Measurements from ENCODE around the gene RHOU. TPM values are rescaled to one million over a fixed set of nuclear protein-coding genes. Genes with fewer than 3 reads are reported as not detected.
A peak's percentile ranks its signal among the peaks of the same experiment; 100 is the strongest.

RHOU gene
- total RNA-seq, 1 donor from 2014 or later: 6.1 TPM

DNA sequence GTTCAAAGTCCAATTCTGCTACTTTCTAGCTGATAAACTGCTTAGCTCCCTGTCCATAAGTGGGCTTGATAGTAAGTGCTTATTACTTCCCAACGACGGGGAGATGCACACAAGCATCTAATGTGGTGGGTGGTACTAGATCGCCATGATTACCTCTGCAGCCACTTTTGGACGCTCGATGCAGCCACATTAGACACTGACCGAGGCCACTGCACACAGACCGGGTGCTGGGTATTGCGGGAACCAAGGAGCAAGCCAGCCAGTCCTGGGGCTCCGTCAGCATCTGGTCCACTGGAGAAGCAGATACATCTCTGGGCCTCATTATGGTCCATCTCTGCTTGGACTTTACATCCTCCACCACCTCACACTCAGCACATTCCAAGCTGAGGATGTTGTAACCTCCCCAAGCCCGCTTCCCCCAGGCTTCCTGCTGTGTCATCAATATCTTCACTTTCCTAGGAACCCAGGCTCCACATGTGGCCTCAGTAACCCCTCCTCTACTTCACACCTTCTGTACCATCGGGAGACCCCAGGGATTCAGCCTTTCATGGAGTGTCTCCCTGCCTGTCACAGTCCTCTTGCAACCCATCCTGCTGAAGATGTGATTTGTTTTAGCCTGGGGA, 48.2 kb downstream of the RHOU start:
- Histone ChIP-seq H3K4me2 (ENCODE audit: low read length) (no peak overlapping the region), H3K4me1 (ENCODE audit: insufficient read depth, low read length) (peaks cover 5% of the 10 kb centered on the region), H3K9me3 (ENCODE audit: insufficient read depth, low read depth, low read length) (peaks cover 3% of the 10 kb centered on the region), H2AFZ (ENCODE audit: low read depth, low read length) (no peak overlapping the region), H3K79me2 (ENCODE audit: insufficient read depth, low read length) (no peaks in the 10 kb centered on the region), H3K36me3 (ENCODE audit: insufficient read depth, low read length) (no peaks in the 10 kb centered on the region), H3K9ac (ENCODE audit: low read length) (no peak overlapping the region), H3K27me3 (ENCODE audit: insufficient read depth, low read length) (peaks cover 4% of the 10 kb centered on the region), H4K20me1 (ENCODE audit: insufficient read depth, low read length) (no peaks in the 10 kb centered on the region), H3K27ac (ENCODE audit: low read depth, low read length) (no peak overlapping the region), H3K4me3 (ENCODE audit: insufficient read depth, low read depth, low read length) (no peak overlapping the region)
- TF ChIP-seq EZH2 (IDR thresholded peaks at IDR 0.05; ENCODE audit: insufficient read depth, low read length): no peak
- TF ChIP-seq, protein P1, sequence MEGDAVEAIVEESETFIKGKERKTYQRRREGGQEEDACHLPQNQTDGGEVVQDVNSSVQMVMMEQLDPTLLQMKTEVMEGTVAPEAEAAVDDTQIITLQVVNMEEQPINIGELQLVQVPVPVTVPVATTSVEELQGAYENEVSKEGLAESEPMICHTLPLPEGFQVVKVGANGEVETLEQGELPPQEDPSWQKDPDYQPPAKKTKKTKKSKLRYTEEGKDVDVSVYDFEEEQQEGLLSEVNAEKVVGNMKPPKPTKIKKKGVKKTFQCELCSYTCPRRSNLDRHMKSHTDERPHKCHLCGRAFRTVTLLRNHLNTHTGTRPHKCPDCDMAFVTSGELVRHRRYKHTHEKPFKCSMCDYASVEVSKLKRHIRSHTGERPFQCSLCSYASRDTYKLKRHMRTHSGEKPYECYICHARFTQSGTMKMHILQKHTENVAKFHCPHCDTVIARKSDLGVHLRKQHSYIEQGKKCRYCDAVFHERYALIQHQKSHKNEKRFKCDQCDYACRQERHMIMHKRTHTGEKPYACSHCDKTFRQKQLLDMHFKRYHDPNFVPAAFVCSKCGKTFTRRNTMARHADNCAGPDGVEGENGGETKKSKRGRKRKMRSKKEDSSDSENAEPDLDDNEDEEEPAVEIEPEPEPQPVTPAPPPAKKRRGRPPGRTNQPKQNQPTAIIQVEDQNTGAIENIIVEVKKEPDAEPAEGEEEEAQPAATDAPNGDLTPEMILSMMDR (IDR thresholded peaks at IDR 0.05; ENCODE audit: insufficient read depth, low read depth, low read length): no peak
- Mint-ChIP-seq H3K9me3 (ENCODE audit: unreplicated experiment) (peaks cover 10% of the 10 kb centered on the region), H3K4me1 (ENCODE audit: low read depth, unreplicated experiment) (no peaks in the 10 kb centered on the region), H3K36me3 (ENCODE audit: low read depth, unreplicated experiment) (no peaks in the 10 kb centered on the region), H3K4me3 (ENCODE audit: unreplicated experiment) (no peak overlapping the region), H3K27ac (ENCODE audit: unreplicated experiment) (peak overlapping the region; percentile 35), H3K27me3 (ENCODE audit: low read depth, unreplicated experiment) (peaks cover 29% of the 10 kb centered on the region)
- FAIRE-seq: no peak
- no peak for DNase-seq (ENCODE audit: low read depth)

DNA sequence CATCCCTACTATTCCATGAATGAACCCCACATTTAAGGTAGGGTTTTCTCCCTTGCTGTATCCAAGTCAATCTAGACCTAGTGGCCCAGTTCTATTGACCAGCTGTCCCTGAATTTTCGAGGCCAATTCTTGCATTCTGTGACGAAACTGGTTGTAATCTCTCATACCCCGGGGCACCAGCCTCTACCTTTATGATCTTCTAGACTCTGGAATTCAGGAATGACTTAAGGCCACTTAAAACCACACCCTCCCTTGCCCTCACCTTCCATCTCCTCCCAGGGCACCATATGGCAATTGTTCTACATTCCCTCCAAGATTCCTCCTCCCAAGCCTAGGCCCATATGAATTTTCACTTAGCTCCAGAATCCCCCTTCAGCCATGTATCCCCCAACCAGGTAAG, 48.9 kb downstream of the RHOU start:
- Histone ChIP-seq H3K27me3 (ENCODE audit: insufficient read depth, low read length) (peaks cover 4% of the 10 kb centered on the region), H3K4me3 (ENCODE audit: insufficient read depth, low read depth, low read length) (no peak overlapping the region), H3K9me3 (ENCODE audit: insufficient read depth, low read depth, low read length) (peaks cover 3% of the 10 kb centered on the region), H3K36me3 (ENCODE audit: insufficient read depth, low read length) (no peaks in the 10 kb centered on the region), H2AFZ (ENCODE audit: low read depth, low read length) (no peak overlapping the region), H4K20me1 (ENCODE audit: insufficient read depth, low read length) (no peaks in the 10 kb centered on the region), H3K9ac (ENCODE audit: low read length) (no peak overlapping the region), H3K79me2 (ENCODE audit: insufficient read depth, low read length) (no peaks in the 10 kb centered on the region), H3K4me1 (ENCODE audit: insufficient read depth, low read length) (peaks cover 5% of the 10 kb centered on the region), H3K4me2 (ENCODE audit: low read length) (no peak overlapping the region), H3K27ac (ENCODE audit: low read depth, low read length) (no peak overlapping the region)
- no peak for FAIRE-seq
- Mint-ChIP-seq H3K27ac (ENCODE audit: unreplicated experiment) (peak overlapping the region; percentile 35), H3K4me3 (ENCODE audit: unreplicated experiment) (no peak overlapping the region), H3K9me3 (ENCODE audit: unreplicated experiment) (peaks cover 10% of the 10 kb centered on the region), H3K36me3 (ENCODE audit: low read depth, unreplicated experiment) (no peaks in the 10 kb centered on the region), H3K27me3 (ENCODE audit: low read depth, unreplicated experiment) (peaks cover 31% of the 10 kb centered on the region), H3K4me1 (ENCODE audit: low read depth, unreplicated experiment) (no peaks in the 10 kb centered on the region)
- TF ChIP-seq EZH2 (IDR thresholded peaks at IDR 0.05; ENCODE audit: insufficient read depth, low read length): no peak
- TF ChIP-seq, protein P1 (IDR thresholded peaks at IDR 0.05; ENCODE audit: insufficient read depth, low read depth, low read length): no peak
- no peak for DNase-seq (ENCODE audit: low read depth)

All from astrocyte (in vitro differentiated cells and primary cell).